Measurements from ENCODE around the gene LETM1. TPM values are rescaled to one million over a fixed set of nuclear protein-coding genes. Genes with fewer than 3 reads are reported as not detected.
"Not testable (repeated sequence)": the region's sequence is repeated elsewhere in the genome, so short reads cannot be mapped to it uniquely, and the experiment has no call there.

LETM1 gene
- polyA plus RNA-seq, 2 donors: 25.7 to 30.7 TPM

DNA sequence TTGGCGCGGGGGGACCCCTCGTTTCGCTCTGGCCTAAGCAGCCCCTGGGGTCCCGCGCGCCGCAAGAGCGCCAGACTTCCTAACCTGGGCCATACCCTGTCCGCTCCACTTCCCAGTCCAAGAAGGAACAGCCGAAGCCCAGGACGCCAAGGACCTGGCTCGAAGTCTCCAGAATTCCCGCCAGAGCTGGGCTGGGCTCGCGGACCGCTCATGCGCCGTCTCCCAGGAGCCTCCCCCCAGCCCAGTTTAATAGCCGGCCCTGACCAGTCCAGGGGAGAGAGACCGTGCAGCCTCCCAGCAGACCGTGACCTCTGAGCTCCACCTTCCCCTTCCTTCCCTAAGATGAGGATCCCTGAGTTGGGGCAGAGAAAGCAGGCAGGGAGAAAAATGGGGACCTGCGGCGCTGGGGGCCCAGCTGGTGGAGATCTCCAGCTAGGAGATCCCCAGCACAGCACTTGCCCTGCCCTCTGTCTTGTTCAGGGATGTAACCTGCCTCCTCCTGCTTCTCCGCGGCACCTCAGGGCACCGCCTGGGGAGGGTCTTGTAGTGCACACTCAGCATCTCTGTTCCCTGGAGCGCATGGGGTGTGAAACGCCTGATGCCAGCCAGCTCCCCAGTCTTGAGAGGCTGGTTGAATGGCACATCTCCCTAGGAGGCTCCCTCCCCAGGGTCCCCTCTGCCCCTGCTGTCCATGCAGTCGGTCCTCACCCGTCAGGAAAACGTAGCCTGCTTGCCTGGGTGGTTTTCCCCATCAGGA is 1.2 kb upstream of the LETM1 start:
- Histone ChIP-seq H3K27me3 (ENCODE audit: control insufficient read depth in 1 of 2, insufficient read depth in 2 of 2, low read length in 2 of 2) (no peaks in the 10 kb centered on the region), H3K36me3 (ENCODE audit: control insufficient read depth in 2 of 2, insufficient read depth in 2 of 2, low read length in 1 of 2) (peaks cover 0 to 4% of the 10 kb centered on the region in 2 donors), H3K27ac (ENCODE audit: low read depth in 2 of 2, low read length in 1 of 2) (peak overlapping the region; percentile 83 to 89), H3K4me3 (ENCODE audit: low read depth in 1 of 2, low read length in 2 of 2) (peak overlapping the region; percentile 82 to 85), H3K4me1 (ENCODE audit: control insufficient read depth in 2 of 2, insufficient read depth in 2 of 2, low read length in 1 of 2) (peaks cover 9 to 13% of the 10 kb centered on the region in 2 donors), H3K9me3 (ENCODE audit: control insufficient read depth in 2 of 2, insufficient read depth in 1 of 2, low read depth in 1 of 2, low read length in 1 of 2) (no peaks in the 10 kb centered on the region)
- 19 to 24% methylated on average over 31 to 32 of the region's 32 CpGs for WGBS, 2 donors

DNA sequence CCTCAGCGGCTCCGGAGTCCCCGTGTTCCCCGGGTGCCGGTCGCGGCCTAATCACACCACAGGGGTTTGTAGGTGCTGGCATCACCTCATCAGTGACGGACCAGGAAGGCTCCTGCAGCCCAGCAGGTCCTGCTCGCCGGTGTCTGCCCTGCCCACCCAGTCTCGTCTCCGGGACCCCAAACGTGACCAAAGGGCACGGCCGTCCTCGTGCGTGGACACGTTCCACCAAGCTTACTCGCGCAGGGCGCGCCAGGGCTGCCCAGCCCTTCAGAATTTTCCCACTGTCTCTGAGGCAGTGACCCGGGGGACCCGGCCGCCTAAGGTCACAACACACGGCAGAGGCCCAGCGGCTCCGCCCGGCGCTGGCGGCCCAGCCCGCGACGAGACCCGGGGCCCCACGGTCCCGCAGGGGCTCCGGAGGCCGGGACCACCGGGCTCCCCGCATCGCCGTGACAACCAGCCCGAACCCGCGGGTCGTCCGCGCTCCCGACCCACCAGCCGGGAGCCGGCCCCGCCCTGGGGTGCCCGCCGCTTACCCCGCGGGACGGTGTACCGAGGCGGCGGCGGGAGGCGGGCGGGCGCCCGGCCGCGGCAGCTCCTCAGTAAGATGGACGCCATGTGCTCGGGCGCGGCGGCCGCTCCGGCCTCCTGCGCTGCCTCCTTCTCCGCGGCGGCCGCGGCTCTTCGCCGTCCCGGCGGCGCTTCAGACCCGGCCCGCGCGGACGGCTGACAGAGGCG is 454 bp downstream of the LETM1 start:
- WGBS, 2 donors: 1% methylated on average over 86 to 92 of the region's 92 CpGs
- no peaks in the 10 kb centered on the region for H3K9me3 ChIP-seq (ENCODE audit: control insufficient read depth in 2 of 2, insufficient read depth in 1 of 2, low read depth in 1 of 2, low read length in 1 of 2)
- no peaks in the 10 kb centered on the region for H3K27me3 ChIP-seq (ENCODE audit: control insufficient read depth in 1 of 2, insufficient read depth in 2 of 2, low read length in 2 of 2)
- peaks cover 0 to 4% of the 10 kb centered on the region in 2 donors for H3K36me3 ChIP-seq (ENCODE audit: control insufficient read depth in 2 of 2, insufficient read depth in 2 of 2, low read length in 1 of 2)
- H3K4me3 ChIP-seq (ENCODE audit: low read depth in 1 of 2, low read length in 2 of 2): peak overlapping the region; percentile 82 to 85
- peaks cover 15 to 24% of the 10 kb centered on the region in 2 donors for H3K4me1 ChIP-seq (ENCODE audit: control insufficient read depth in 2 of 2, insufficient read depth in 2 of 2, low read length in 1 of 2)
- peak overlapping the region; percentile 88 to 89 for H3K27ac ChIP-seq (ENCODE audit: low read depth in 2 of 2, low read length in 1 of 2)

GRCh38 chr4:1854752-1855151 is 1.2 kb downstream of the LETM1 start:
- peak overlapping the region; percentile 82 to 85 for H3K4me3 ChIP-seq (ENCODE audit: low read depth in 1 of 2, low read length in 2 of 2)

GRCh38 chr4:1852904-1853623 is 2.9 kb downstream of the LETM1 start:
- Histone ChIP-seq H3K36me3 (ENCODE audit: control insufficient read depth in 2 of 2, insufficient read depth in 2 of 2, low read length in 1 of 2) (peaks cover 0 to 4% of the 10 kb centered on the region in 2 donors), H3K4me1 (ENCODE audit: control insufficient read depth in 2 of 2, insufficient read depth in 2 of 2, low read length in 1 of 2) (peaks cover 15 to 24% of the 10 kb centered on the region in 2 donors), H3K27ac (ENCODE audit: low read depth in 2 of 2, low read length in 1 of 2) (peak overlapping the region; percentile 19 to 75), H3K27me3 (ENCODE audit: control insufficient read depth in 1 of 2, insufficient read depth in 2 of 2, low read length in 2 of 2) (no peaks in the 10 kb centered on the region), H3K9me3 (ENCODE audit: control insufficient read depth in 2 of 2, insufficient read depth in 1 of 2, low read depth in 1 of 2, low read length in 1 of 2) (no peaks in the 10 kb centered on the region), H3K4me3 (ENCODE audit: low read depth in 1 of 2, low read length in 2 of 2) (no peak overlapping the region)
- WGBS, 2 donors: 64 to 75% methylated on average over 9 of the region's 9 CpGs

More at GRCh38 chr4:1854752-1855151, 1.2 kb downstream of the LETM1 start:
- H3K27ac ChIP-seq (ENCODE audit: low read depth in 2 of 2, low read length in 1 of 2): peak overlapping the region in 1 of 2 donors; percentile 44
- H3K9me3 ChIP-seq (ENCODE audit: control insufficient read depth in 2 of 2, insufficient read depth in 1 of 2, low read depth in 1 of 2, low read length in 1 of 2): no peaks in the 10 kb centered on the region
- 40 to 41% methylated on average over 1 of the region's 1 CpG for WGBS, 2 donors
- peaks cover 15 to 24% of the 10 kb centered on the region in 2 donors for H3K4me1 ChIP-seq (ENCODE audit: control insufficient read depth in 2 of 2, insufficient read depth in 2 of 2, low read length in 1 of 2)
- H3K36me3 ChIP-seq (ENCODE audit: control insufficient read depth in 2 of 2, insufficient read depth in 2 of 2, low read length in 1 of 2): peaks cover 0 to 4% of the 10 kb centered on the region in 2 donors
- H3K27me3 ChIP-seq (ENCODE audit: control insufficient read depth in 1 of 2, insufficient read depth in 2 of 2, low read length in 2 of 2): no peaks in the 10 kb centered on the region

DNA sequence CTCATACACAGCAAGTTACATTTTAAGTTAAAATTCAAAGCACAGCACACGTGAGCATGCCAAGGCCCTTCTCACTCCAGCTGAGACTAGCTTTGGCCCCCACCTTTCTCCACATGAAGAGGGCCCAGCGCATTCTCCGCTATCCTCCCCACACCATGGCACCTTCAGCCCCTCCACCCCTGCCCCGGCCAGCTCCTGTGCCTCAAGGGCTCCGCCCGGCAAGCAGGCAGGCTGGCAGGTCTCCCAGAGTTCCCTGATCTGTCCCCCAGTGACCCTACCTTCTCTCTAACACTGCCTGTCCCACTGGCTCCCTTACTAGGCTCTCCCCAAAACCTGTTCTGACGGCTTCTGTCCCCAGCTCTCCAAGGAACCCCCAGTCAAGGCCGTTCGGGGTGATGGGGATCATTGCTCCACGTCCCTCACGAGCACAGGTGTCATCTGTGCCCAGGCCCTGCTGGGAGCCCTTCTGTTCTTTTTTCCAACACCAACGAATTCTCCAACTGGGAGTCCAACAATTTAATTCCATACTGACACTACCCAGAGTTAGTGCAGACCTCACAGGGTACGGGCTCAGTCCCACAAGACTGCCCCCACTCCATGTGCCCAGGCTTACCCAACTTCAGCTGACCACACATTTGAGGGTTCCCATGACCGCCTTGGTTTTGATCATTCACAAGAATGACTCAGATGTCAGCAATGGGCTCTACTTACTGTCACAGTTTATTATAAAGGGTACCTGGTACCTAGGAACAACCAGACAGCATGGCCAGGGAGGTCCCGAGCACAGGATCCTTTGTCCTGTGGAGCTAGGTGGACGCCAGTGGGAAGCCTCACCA is 4.2 kb downstream of the LETM1 start:
- peaks cover 9 to 22% of the 10 kb centered on the region in 2 donors for H3K4me1 ChIP-seq (ENCODE audit: control insufficient read depth in 2 of 2, insufficient read depth in 2 of 2, low read length in 1 of 2)
- no peaks in the 10 kb centered on the region for H3K27me3 ChIP-seq (ENCODE audit: control insufficient read depth in 1 of 2, insufficient read depth in 2 of 2, low read length in 2 of 2)
- peak overlapping the region in 1 of 2 donors; percentile 75 for H3K27ac ChIP-seq (ENCODE audit: low read depth in 2 of 2, low read length in 1 of 2)
- no peak overlapping the region for H3K4me3 ChIP-seq (ENCODE audit: low read depth in 1 of 2, low read length in 2 of 2)
- 69 to 76% methylated on average over 16 of the region's 16 CpGs for WGBS, 2 donors
- H3K36me3 ChIP-seq (ENCODE audit: control insufficient read depth in 2 of 2, insufficient read depth in 2 of 2, low read length in 1 of 2): peaks cover 0 to 4% of the 10 kb centered on the region in 2 donors
- H3K9me3 ChIP-seq (ENCODE audit: control insufficient read depth in 2 of 2, insufficient read depth in 1 of 2, low read depth in 1 of 2, low read length in 1 of 2): no peaks in the 10 kb centered on the region

DNA sequence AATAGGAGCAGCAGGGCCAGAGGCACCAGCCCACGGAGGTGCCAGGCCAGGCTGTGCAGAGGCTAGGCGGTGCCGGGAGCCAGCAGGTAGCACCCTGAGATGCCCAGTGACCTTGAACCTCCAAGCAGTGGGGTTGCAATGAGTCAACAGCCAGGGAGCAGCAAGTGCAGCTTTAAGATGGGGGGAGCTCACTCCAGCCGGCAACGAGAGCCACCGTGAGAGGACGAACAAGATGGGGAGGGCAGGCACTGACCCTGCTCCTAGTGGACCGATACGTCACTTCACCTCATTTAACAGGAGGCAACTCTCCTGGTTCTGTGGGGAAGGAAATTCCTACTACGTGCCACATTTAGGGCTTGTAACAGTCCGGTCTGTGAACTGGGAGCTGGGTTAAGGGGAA is 4.8 kb downstream of the LETM1 start:
- H3K27me3 ChIP-seq (ENCODE audit: control insufficient read depth in 1 of 2, insufficient read depth in 2 of 2, low read length in 2 of 2): no peaks in the 10 kb centered on the region
- WGBS, 2 donors: 73 to 83% methylated on average over 11 of the region's 11 CpGs
- no peak overlapping the region for H3K4me3 ChIP-seq (ENCODE audit: low read depth in 1 of 2, low read length in 2 of 2)
- peaks cover 0 to 4% of the 10 kb centered on the region in 2 donors for H3K36me3 ChIP-seq (ENCODE audit: control insufficient read depth in 2 of 2, insufficient read depth in 2 of 2, low read length in 1 of 2)
- peaks cover 9 to 19% of the 10 kb centered on the region in 2 donors for H3K4me1 ChIP-seq (ENCODE audit: control insufficient read depth in 2 of 2, insufficient read depth in 2 of 2, low read length in 1 of 2)
- no peak overlapping the region for H3K27ac ChIP-seq (ENCODE audit: low read depth in 2 of 2, low read length in 1 of 2)
- no peaks in the 10 kb centered on the region for H3K9me3 ChIP-seq (ENCODE audit: control insufficient read depth in 2 of 2, insufficient read depth in 1 of 2, low read depth in 1 of 2, low read length in 1 of 2)

DNA sequence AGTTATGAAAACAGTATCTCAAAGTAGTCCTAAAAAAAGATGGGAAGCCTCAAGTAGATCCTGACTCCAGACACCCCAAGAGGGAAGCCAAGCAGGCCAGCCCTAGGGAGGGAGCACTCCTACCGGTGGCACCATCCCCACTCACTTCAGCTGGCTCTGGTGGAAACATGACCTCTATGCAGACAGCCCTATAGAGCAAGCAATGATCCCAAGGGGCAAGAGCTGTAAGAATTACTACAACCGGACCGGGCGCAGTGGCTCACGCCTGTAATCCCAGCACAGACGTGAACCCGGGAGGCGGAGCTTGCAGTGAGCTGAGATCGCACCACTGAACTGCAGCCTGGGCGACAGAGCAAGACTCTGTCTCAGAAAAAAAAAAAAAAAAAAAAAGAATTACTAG is 5.7 kb downstream of the LETM1 start:
- Histone ChIP-seq H3K9me3 (ENCODE audit: control insufficient read depth in 2 of 2, insufficient read depth in 1 of 2, low read depth in 1 of 2, low read length in 1 of 2) (no peaks in the 10 kb centered on the region), H3K36me3 (ENCODE audit: control insufficient read depth in 2 of 2, insufficient read depth in 2 of 2, low read length in 1 of 2) (peaks cover 0 to 4% of the 10 kb centered on the region in 2 donors), H3K27ac (ENCODE audit: low read depth in 2 of 2, low read length in 1 of 2) (no peak overlapping the region), H3K27me3 (ENCODE audit: control insufficient read depth in 1 of 2, insufficient read depth in 2 of 2, low read length in 2 of 2) (no peaks in the 10 kb centered on the region), H3K4me3 (ENCODE audit: low read depth in 1 of 2, low read length in 2 of 2) (no peak overlapping the region), H3K4me1 (ENCODE audit: control insufficient read depth in 2 of 2, insufficient read depth in 2 of 2, low read length in 1 of 2) (peaks cover 9 to 19% of the 10 kb centered on the region in 2 donors)
- 88% methylated on average over 10 of the region's 10 CpGs for WGBS, 2 donors

DNA sequence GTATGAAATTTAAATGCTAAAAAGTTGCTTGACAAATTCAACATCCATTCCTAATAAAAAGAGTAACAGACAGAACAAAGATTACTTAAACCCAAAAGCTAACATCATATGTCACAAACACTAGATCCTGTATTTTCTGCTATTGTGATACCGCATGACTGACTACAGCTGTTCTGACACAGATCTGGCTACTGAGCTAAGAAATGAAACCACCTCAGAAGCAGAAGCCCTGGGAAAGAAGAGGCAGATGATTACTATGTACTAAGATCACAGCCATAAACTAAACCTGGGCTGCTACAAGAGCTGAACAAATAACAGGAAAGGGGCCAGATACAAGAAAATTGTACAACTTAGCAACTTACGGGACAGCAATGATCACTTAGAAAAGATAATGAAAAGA is 9.4 kb downstream of the LETM1 start:
- no peak overlapping the region for H3K4me3 ChIP-seq (ENCODE audit: low read depth in 1 of 2, low read length in 2 of 2)
- no peaks in the 10 kb centered on the region for H3K9me3 ChIP-seq (ENCODE audit: control insufficient read depth in 2 of 2, insufficient read depth in 1 of 2, low read depth in 1 of 2, low read length in 1 of 2)
- 91 to 95% methylated on average over 2 of the region's 2 CpGs for WGBS, 2 donors
- H3K27me3 ChIP-seq (ENCODE audit: control insufficient read depth in 1 of 2, insufficient read depth in 2 of 2, low read length in 2 of 2): no peaks in the 10 kb centered on the region
- no peak overlapping the region for H3K27ac ChIP-seq (ENCODE audit: low read depth in 2 of 2, low read length in 1 of 2)
- peaks cover 8 to 26% of the 10 kb centered on the region in 2 donors for H3K36me3 ChIP-seq (ENCODE audit: control insufficient read depth in 2 of 2, insufficient read depth in 2 of 2, low read length in 1 of 2)
- peaks cover 1 to 6% of the 10 kb centered on the region in 2 donors for H3K4me1 ChIP-seq (ENCODE audit: control insufficient read depth in 2 of 2, insufficient read depth in 2 of 2, low read length in 1 of 2)

DNA sequence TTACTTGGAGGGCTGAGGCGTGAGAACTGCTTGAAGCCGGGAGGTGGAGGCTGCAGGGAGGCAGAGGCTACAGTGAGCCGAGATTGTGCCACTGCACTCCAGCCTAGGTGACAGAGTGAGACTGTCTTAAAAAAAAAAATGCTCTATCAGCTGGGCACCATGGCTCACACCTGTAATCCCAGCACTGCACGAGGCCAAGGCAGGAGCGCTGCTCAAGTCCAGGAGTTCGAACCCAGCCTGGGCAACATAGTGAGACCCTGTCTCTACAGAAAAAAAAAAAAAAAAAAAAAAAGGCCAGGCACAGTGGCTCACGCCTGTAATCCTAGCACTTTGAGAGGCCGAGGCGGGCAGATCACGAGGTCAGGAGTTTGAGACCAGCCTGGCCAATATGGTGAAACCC is 11.3 kb downstream of the LETM1 start:
- peaks cover 8 to 36% of the 10 kb centered on the region in 2 donors for H3K36me3 ChIP-seq (ENCODE audit: control insufficient read depth in 2 of 2, insufficient read depth in 2 of 2, low read length in 1 of 2)
- H3K27ac ChIP-seq (ENCODE audit: low read depth in 2 of 2, low read length in 1 of 2); H3K27me3 ChIP-seq (ENCODE audit: control insufficient read depth in 1 of 2, insufficient read depth in 2 of 2, low read length in 2 of 2); H3K9me3 ChIP-seq (ENCODE audit: control insufficient read depth in 2 of 2, insufficient read depth in 1 of 2, low read depth in 1 of 2, low read length in 1 of 2); H3K4me1 ChIP-seq (ENCODE audit: control insufficient read depth in 2 of 2, insufficient read depth in 2 of 2, low read length in 1 of 2); H3K4me3 ChIP-seq (ENCODE audit: low read depth in 1 of 2, low read length in 2 of 2): not testable (repeated sequence)
- WGBS, 2 donors: 95 to 99% methylated on average over 10 of the region's 10 CpGs

All from esophagus (tissue), 2 donors.